Smooth muscle cell (in vitro differentiated cells): ENCODE results near the gene SH3GL1. TPM values are rescaled to one million over a fixed set of nuclear protein-coding genes. Genes with fewer than 3 reads are reported as not detected.

Experiments
- microRNA-seq: library from miRNA; unstranded; fragments of <30 nt; microRNA quantifications from one replicate; pipeline ENCODE4, GENCODE V29; 2016; ENCODE audit warnings: borderline number of aligned reads
- polyA plus RNA-seq: library from polyadenylated mRNA; unstranded; fragments of >200 nt; fragmentation: Nextera tagmentation; extraction: Ambion mirVana; gene quantifications from 2 replicates; pipeline ENCODE4 v1.2.1, GENCODE V29; 2016
- small RNA-seq: library from RNA; depleted of rRNA; stranded (forward); fragments of <200 nt; gene quantifications from one replicate; pipeline ENCODE3, GENCODE V24; 2014
- total RNA-seq: library from RNA; depleted of rRNA; stranded (reverse); fragments of >200 nt; gene quantifications from 2 replicates; pipeline ENCODE4 v1.2.3, GENCODE V29; 2014

The SH3GL1 gene
- total and polyA plus RNA-seq, 2 experiments from 2014 or later: 52.9 to 120 TPM

Small RNA genes within 50 kb of the gene (microRNA-seq; reads per million reads assigned to microRNA genes)
- gene MIR4746: 1.8 reads per million

Small RNA genes within 50 kb of the gene (small RNA-seq; reads per million reads assigned to genes)
- not detected for gene MIR4746

Other genes starting within 250 kb of the SH3GL1 start
- not detected in 2 replicates for gene CREB3L3, start 246.9 kb downstream of the SH3GL1 start, total RNA-seq
- gene CREB3L3, start 246.9 kb downstream of the SH3GL1 start, polyA plus RNA-seq: not detected in 2 replicates
- 14.2 and 14.5 TPM in 2 replicates for gene SIRT6, start 218.0 kb downstream of the SH3GL1 start, total RNA-seq
- gene SIRT6, start 218.0 kb downstream of the SH3GL1 start, polyA plus RNA-seq: 9.2 and 9.4 TPM in 2 replicates
- gene ANKRD24, start 217.9 kb downstream of the SH3GL1 start, total RNA-seq: 0.09 TPM in 1 of 2 replicates, not detected in the other
- gene ANKRD24, start 217.9 kb downstream of the SH3GL1 start, polyA plus RNA-seq: 0.70 and 1.5 TPM in 2 replicates
- 0.18 and 0.40 TPM in 2 replicates for gene EBI3, start 171.0 kb downstream of the SH3GL1 start, total RNA-seq
- 3.3 and 3.9 TPM in 2 replicates for gene EBI3, start 171.0 kb downstream of the SH3GL1 start, polyA plus RNA-seq
- 8.7 and 11.6 TPM in 2 replicates for gene YJU2, start 153.5 kb downstream of the SH3GL1 start, total RNA-seq
- 12.0 and 16.6 TPM in 2 replicates for gene YJU2, start 153.5 kb downstream of the SH3GL1 start, polyA plus RNA-seq
- not detected in 2 replicates for gene SHD, start 121.3 kb downstream of the SH3GL1 start, total RNA-seq
- gene SHD, start 121.3 kb downstream of the SH3GL1 start, polyA plus RNA-seq: not detected in 2 replicates
- gene TMIGD2, start 98.2 kb downstream of the SH3GL1 start, total RNA-seq: not detected in 2 replicates
- gene TMIGD2, start 98.2 kb downstream of the SH3GL1 start, polyA plus RNA-seq: not detected in 2 replicates
- gene FSD1, start 95.9 kb downstream of the SH3GL1 start, total RNA-seq: 6.9 and 9.9 TPM in 2 replicates
- 16.0 and 16.5 TPM in 2 replicates for gene FSD1, start 95.9 kb downstream of the SH3GL1 start, polyA plus RNA-seq
- 10.7 and 13.0 TPM in 2 replicates for gene STAP2, start 61.7 kb downstream of the SH3GL1 start, total RNA-seq
- 8.3 and 26.5 TPM in 2 replicates for gene STAP2, start 61.7 kb downstream of the SH3GL1 start, polyA plus RNA-seq
- 2.4 and 3.9 TPM in 2 replicates for gene MPND, start 57.0 kb downstream of the SH3GL1 start, total RNA-seq
- gene MPND, start 57.0 kb downstream of the SH3GL1 start, polyA plus RNA-seq: 10.9 and 14.6 TPM in 2 replicates
- 3.8 and 14.7 TPM in 2 replicates for gene CHAF1A, start 2.1 kb upstream of the SH3GL1 start, total RNA-seq
- 11.4 and 14.8 TPM in 2 replicates for gene CHAF1A, start 2.1 kb upstream of the SH3GL1 start, polyA plus RNA-seq
- gene UBXN6, start 57.2 kb upstream of the SH3GL1 start, total RNA-seq: 49.4 and 50.7 TPM in 2 replicates
- 44.8 and 51.3 TPM in 2 replicates for gene UBXN6, start 57.2 kb upstream of the SH3GL1 start, polyA plus RNA-seq
- 27.9 and 37.0 TPM in 2 replicates for gene HDGFL2, start 71.8 kb upstream of the SH3GL1 start, total RNA-seq
- gene HDGFL2, start 71.8 kb upstream of the SH3GL1 start, polyA plus RNA-seq: 89.1 and 94.1 TPM in 2 replicates
- 0.09 TPM in 1 of 2 replicates, not detected in the other for gene PLIN4, start 117.9 kb upstream of the SH3GL1 start, total RNA-seq
- gene PLIN4, start 117.9 kb upstream of the SH3GL1 start, polyA plus RNA-seq: 0.23 and 0.93 TPM in 2 replicates
- not detected in 2 replicates for gene PLIN5, start 134.7 kb upstream of the SH3GL1 start, total RNA-seq
- 0.27 TPM in 1 of 2 replicates, not detected in the other for gene PLIN5, start 134.7 kb upstream of the SH3GL1 start, polyA plus RNA-seq
- not detected in 2 replicates for gene LRG1, start 139.5 kb upstream of the SH3GL1 start, total RNA-seq
- not detected in 2 replicates for gene LRG1, start 139.5 kb upstream of the SH3GL1 start, polyA plus RNA-seq
- 1.9 and 2.2 TPM in 2 replicates for gene SEMA6B, start 159.1 kb upstream of the SH3GL1 start, total RNA-seq
- gene SEMA6B, start 159.1 kb upstream of the SH3GL1 start, polyA plus RNA-seq: 0.63 and 1.3 TPM in 2 replicates
- 2.2 and 3.7 TPM in 2 replicates for gene TNFAIP8L1, start 239.0 kb upstream of the SH3GL1 start, total RNA-seq
- 5.2 and 6.6 TPM in 2 replicates for gene TNFAIP8L1, start 239.0 kb upstream of the SH3GL1 start, polyA plus RNA-seq